ENCODE measurements around the gene GADD45A. TPM values are rescaled to one million over a fixed set of nuclear protein-coding genes. Genes with fewer than 3 reads are reported as not detected.
"Not testable (repeated sequence)": the region's sequence is repeated elsewhere in the genome, so short reads cannot be mapped to it uniquely, and the experiment has no call there.

Gene GADD45A
- total RNA-seq, 1 experiment from 2014 or later: 24.1 TPM

- no peak for DNase-seq (ENCODE audit: low read depth)
- in situ Hi-C loops (cut with HindIII; ENCODE audit: low pct_unique_long_range_greater_than_20kb, low sequenced_read_pairs): no loop called here
These were observed 23.6 kb downstream of the GADD45A start for GRCh38 chr1:67708606-67709005.

GRCh38 chr1:67710417-67710816, 25.4 kb downstream of the GADD45A start:
- no peak for DNase-seq (ENCODE audit: low read depth)
- in situ Hi-C loops (cut with HindIII; ENCODE audit: low pct_unique_long_range_greater_than_20kb, low sequenced_read_pairs): no loop called here

DNA sequence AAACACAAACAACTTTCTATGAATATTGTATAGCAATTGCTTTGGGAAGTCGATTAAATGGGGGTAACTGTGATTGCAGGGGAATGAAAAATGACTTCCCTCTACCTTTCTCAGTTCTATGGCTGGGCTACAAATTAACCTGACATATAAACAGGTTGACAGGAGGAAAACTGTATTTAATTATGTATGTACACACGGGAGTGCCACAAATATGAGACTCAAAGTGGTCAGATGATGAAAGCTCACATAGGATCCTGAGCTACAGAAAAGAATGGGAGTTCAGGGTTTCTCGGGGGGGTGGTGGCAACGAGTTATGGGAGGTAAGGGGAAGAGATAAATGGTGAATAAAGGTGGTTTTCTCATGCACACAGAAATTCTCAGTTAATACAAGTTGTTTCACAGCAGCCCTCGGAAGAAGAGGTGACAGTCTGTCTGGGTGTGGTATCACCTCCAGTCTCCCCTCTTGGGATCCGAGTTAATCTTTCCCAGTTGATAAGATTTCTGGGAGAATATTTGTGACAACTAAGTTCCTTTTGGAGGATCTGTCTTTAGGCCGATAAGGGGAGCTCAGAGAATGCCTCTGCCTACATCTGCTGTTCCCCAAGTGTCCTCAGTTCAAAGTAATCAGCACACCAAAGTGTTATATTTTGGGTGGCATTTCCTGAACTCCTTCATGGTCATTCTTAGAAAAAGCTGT, 26.3 kb downstream of the GADD45A start:
- no peak for DNase-seq (ENCODE audit: low read depth)
- in situ Hi-C loops (cut with HindIII; ENCODE audit: low pct_unique_long_range_greater_than_20kb, low sequenced_read_pairs): no loop called here

GRCh38 chr1:67711855-67712212, 26.8 kb downstream of the GADD45A start:
- in situ Hi-C loops (cut with HindIII; ENCODE audit: low pct_unique_long_range_greater_than_20kb, low sequenced_read_pairs): no loop called here
- no peak for DNase-seq (ENCODE audit: low read depth)

GRCh38 chr1:67713057-67713846, 28.3 kb downstream of the GADD45A start:
- DNase-seq (ENCODE audit: low read depth): peak; percentile 73
- in situ Hi-C loops (cut with HindIII; ENCODE audit: low pct_unique_long_range_greater_than_20kb, low sequenced_read_pairs): no loop called here

DNA sequence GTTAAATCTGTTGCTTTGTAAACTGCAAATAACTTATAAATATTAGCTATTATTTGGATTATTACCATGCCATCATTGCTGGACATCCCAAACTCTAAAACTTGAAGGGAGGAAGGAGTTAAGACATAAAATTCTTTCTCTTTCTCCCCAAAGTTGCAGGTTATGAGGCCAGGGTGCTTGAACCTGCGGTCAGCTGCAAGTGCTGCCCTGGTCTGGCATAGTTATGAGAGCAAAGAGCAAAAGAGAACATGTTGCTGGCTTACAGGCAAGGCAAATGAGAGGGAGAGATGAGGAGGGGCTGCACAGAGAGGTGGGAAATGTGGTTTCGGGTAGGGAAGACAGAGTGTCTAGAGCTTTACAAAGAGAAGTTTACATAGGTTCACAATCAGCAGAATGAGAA, 30.8 kb downstream of the GADD45A start:
- in situ Hi-C loops (cut with HindIII; ENCODE audit: low pct_unique_long_range_greater_than_20kb, low sequenced_read_pairs): no loop called here
- DNase-seq (ENCODE audit: low read depth): no peak

GRCh38 chr1:67716800-67717199, 31.8 kb downstream of the GADD45A start:
- no peak for DNase-seq (ENCODE audit: low read depth)
- in situ Hi-C loops (cut with HindIII; ENCODE audit: low pct_unique_long_range_greater_than_20kb, low sequenced_read_pairs): no loop called here

GRCh38 chr1:67717876-67718275, 32.9 kb downstream of the GADD45A start:
- DNase-seq (ENCODE audit: low read depth): peak; percentile 63
- in situ Hi-C loops (cut with HindIII; ENCODE audit: low pct_unique_long_range_greater_than_20kb, low sequenced_read_pairs): no loop called here

- no peak for DNase-seq (ENCODE audit: low read depth)
- in situ Hi-C loops (cut with HindIII; ENCODE audit: low pct_unique_long_range_greater_than_20kb, low sequenced_read_pairs): no loop called here
These were observed 34.6 kb downstream of the GADD45A start for GRCh38 chr1:67719329-67720196.

DNA sequence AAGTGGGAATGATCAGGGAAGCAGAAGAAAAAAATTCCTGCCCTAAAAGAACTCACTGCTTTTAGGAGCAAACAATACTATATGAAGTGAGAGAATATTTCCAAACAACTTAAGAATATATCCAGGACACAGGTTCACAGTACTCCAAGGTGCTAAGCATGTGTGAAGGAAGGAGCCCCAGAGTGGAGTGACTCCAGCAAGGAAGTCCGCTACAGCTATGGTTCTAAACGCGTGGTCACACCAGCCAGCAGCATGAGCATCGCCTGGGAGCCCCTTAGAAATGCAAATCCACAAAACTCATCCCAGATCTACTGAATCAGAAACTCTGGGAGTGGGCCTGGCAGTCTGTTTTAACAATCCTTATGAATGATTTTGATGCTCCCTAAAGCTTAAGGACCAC, 36.1 kb downstream of the GADD45A start:
- DNase-seq (ENCODE audit: low read depth): no peak
- in situ Hi-C loops (cut with HindIII; ENCODE audit: low pct_unique_long_range_greater_than_20kb, low sequenced_read_pairs): no loop called here

DNA sequence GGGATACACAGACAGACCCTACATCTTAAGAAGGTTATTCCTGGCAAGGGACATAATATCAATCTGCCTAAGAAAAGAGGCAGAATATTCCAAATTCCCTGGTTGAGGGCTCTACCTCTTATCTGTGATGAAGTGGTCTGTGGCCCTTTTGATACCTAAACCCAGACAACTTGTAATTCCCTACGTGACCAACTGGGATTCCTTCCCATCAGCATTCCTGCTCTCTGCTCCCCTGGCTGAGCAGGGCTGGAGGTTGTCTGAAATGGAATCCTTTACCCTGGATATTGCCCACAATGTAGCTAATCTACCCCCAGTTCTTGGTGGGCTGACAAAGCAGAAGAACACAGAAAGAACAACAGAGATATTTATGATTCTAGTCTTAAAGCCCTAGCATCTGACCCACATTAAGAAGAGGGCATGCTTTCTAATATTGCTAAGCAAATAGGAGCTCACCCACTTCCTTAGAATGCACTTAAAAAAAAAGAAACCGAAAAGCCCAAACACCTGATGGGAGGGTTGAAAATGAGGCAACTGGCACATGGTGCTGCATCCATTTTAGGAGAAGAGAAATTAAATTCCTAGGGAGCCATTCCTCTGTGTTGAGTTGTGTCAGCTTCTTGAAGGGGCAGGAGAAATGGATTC, 36.8 kb downstream of the GADD45A start:
- in situ Hi-C loops (cut with HindIII; ENCODE audit: low pct_unique_long_range_greater_than_20kb, low sequenced_read_pairs): no loop called here
- DNase-seq (ENCODE audit: low read depth): no peak

GRCh38 chr1:67722292-67722944, 37.4 kb downstream of the GADD45A start:
- DNase-seq (ENCODE audit: low read depth): no peak
- in situ Hi-C loops (cut with HindIII; ENCODE audit: low pct_unique_long_range_greater_than_20kb, low sequenced_read_pairs): no loop called here

DNA sequence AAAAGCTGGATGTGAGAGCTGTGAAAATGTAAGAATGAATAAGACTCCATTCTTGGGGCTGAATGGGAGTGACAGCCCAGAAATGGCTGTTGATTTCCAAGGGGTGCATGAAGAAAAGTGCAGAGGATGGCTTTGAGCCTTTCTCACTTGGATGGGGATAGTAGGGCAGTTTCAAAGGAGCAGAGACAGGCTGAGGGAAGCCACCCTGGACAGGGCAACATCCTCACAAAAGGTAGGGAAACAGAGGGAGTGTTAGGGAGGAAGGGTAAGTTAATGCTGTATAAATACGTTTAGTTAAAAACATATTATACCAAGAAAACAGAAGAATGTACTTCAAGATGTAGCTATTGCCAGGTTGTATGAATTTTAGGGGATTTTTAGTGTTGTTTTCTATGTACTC, 38.1 kb downstream of the GADD45A start:
- DNase-seq (ENCODE audit: low read depth): no peak
- in situ Hi-C loops (cut with HindIII; ENCODE audit: low pct_unique_long_range_greater_than_20kb, low sequenced_read_pairs): no loop called here

- in situ Hi-C loops (cut with HindIII; ENCODE audit: low pct_unique_long_range_greater_than_20kb, low sequenced_read_pairs): no loop called here
- peak; percentile 59 for DNase-seq (ENCODE audit: low read depth)
These were observed 38.6 kb downstream of the GADD45A start for GRCh38 chr1:67723620-67724019.

DNA sequence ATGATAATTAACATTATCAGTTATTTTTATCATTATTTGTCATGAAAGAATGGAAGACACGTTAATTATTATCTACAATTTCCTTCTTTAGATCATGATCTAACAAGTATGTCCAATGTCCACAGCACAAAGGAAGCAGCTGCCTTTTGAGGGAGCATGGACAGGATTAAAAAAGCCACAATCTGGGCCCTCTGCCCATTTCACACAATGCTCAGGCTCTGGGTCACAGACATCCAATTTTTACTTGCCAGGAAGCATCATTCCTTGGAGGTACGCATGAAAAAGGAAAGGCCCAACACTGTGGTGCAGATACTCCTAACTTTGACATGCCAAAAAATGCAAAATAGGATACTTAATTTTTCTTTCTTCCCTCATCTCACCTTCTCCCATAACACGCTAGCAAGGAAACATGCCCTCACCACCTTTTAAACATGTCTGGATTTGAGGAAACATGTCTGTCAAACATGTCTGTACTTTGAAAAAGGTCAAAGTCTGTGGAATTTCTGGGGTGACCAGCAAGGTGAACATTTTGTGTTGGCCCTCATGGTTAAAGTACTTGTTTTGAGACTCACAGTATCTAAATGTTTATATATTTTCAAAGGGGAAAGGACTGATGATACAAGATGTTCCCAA, 40.0 kb downstream of the GADD45A start:
- DNase-seq (ENCODE audit: low read depth): peak; percentile 47
- in situ Hi-C loops (cut with HindIII; ENCODE audit: low pct_unique_long_range_greater_than_20kb, low sequenced_read_pairs): no loop called here

DNA sequence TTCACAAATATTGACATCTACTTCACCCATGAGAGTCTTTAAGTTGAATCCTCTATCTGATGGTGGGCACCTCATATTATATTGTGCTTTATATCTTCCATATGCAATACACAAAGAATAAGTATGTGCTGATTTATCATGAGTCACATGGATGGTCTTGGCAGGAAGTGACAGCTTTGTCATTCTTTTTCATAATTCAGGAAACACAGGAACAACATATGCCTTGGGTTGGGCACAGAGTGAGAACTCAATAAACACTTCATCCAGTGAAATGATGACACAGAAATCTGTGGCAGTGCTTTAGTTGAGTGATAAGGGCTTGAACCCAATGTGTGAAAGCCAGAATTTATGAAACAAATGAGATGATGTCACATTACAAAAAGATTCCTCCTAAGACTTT, 41.2 kb downstream of the GADD45A start:
- no peak for DNase-seq (ENCODE audit: low read depth)
- in situ Hi-C loops (cut with HindIII; ENCODE audit: low pct_unique_long_range_greater_than_20kb, low sequenced_read_pairs): no loop called here

GRCh38 chr1:67729872-67730271, 44.9 kb downstream of the GADD45A start:
- in situ Hi-C loops (cut with HindIII; ENCODE audit: low pct_unique_long_range_greater_than_20kb, low sequenced_read_pairs): no loop called here
- no peak for DNase-seq (ENCODE audit: low read depth)

DNA sequence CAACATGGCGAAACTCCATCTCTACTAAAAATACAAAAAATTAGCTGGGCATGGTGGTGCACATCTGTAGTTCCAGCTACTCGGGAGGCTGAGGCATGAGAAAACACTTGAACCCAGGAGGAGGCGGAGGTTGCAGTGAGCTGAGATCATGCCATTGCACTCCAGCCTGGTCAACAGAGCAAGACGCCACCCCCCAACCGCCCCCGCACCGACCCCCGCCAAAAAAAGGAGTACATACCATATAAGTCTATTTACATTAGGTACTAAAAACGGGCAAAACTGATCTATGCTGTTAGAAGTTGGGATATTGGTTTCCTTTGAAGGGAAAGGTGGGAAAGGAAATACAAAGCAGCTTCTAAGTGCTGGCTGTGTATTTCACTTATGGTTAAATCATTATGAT, 45.3 kb downstream of the GADD45A start:
- DNase-seq (ENCODE audit: low read depth); in situ Hi-C loops (cut with HindIII; ENCODE audit: low pct_unique_long_range_greater_than_20kb, low sequenced_read_pairs): not testable (repeated sequence)
